C4-2B (cell line): Measurements from ENCODE around the gene NEU1.

Source experiments
- H3K27ac ChIP-seq: fragments of 450-650 bp; 2 replicates; pipeline ENCODE4 v1.5.1; 2017
- ZFX ChIP-seq: fragments of 450-650 bp; IDR thresholded peaks from 2 replicates; pipeline ENCODE4 v1.6.1; 2017
- TF ChIP-seq, protein P1 (sequence below): fragments of 450-650 bp; conservative IDR thresholded peaks from 2 replicates; pipeline ENCODE4 v1.5.1; 2017; ENCODE audit warnings: mild to moderate bottlenecking

NEU1 gene

DNA sequence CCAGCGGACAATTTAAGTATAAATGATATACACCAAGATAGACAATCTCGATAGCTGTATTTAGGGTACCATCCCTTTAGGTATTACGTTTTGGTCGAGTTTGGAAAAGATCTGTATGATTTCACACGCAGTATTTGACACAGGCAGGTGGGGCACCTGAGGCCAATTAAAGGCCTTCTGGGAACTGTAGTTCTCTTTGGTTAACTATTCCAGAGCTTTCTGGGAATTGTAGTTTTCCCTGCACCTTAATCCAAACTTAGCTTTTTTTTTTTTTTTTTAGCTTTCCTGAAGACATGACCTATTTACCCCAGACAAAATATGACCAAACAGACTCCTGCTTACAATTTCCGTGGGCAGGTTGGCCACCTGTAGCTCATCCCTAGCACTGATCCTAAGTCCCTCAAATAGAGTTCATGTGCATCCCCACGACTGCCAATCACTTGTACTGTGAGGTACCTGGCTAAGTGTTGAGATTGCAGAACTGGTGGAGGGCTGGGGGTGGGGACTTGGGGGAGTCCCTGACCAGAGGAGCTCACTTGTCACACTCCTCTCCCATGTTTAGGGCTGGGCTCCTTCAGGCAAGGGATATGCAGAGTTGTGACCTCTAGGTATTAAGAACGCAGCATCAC, 35.9 kb upstream of the NEU1 start:
- TF ChIP-seq, protein P1, sequence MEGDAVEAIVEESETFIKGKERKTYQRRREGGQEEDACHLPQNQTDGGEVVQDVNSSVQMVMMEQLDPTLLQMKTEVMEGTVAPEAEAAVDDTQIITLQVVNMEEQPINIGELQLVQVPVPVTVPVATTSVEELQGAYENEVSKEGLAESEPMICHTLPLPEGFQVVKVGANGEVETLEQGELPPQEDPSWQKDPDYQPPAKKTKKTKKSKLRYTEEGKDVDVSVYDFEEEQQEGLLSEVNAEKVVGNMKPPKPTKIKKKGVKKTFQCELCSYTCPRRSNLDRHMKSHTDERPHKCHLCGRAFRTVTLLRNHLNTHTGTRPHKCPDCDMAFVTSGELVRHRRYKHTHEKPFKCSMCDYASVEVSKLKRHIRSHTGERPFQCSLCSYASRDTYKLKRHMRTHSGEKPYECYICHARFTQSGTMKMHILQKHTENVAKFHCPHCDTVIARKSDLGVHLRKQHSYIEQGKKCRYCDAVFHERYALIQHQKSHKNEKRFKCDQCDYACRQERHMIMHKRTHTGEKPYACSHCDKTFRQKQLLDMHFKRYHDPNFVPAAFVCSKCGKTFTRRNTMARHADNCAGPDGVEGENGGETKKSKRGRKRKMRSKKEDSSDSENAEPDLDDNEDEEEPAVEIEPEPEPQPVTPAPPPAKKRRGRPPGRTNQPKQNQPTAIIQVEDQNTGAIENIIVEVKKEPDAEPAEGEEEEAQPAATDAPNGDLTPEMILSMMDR: no peak; the same call in none of the 2 replicates
- TF ChIP-seq ZFX: no peak
- H3K27ac ChIP-seq: peak overlapping the region; percentile 90

DNA sequence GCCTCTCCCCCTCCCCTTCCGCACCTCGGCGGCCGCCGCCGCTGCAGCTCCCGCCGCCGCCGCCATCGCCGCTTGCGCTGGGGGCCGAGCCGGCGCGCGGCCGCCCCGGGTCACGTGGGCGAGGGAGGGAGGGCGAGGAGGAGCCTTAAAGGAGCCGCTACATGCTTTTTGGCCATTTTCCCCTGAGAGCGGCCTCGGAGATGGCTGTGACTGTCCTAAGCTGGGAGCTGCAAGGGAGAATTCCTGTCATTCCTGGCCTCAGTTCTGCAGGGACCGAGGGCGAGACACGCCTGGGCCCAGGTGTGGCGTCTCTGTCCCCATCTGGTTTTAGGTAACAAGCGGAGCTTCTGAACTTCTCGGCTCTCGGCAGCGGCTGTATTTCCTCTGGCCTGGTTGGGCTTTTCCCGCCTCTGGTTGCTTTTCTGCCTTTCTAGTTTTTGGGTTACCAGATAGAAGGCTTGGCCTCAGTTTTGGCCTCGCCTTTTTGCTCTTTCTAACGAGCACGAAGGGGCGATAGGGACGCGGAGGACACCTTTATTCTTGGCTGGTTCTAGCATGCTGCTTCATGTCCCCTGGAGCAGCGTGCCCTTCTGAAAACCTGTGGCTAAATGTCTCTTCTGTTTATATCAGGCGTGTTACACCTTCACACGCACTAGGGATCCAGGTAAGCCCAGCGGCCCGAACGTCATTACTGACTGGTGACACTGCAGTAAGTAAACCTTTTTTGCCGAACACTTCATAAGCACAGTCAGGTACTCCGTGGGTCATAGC, 35.2 kb upstream of the NEU1 start, which contains the start of gene EHMT2:
TSS of gene EHMT2 (minus strand) at position 87 of the 771 bp plus-strand sequence. CDS start at position 66, 21 bp downstream.
- TF ChIP-seq, protein P1: 0 out of 2 replicates have a peak, but pooled peaks have one; percentile 20
- TF ChIP-seq ZFX: peak; percentile 56
- peak within 1 kb of the TSS; percentile 90 for H3K27ac ChIP-seq

DNA sequence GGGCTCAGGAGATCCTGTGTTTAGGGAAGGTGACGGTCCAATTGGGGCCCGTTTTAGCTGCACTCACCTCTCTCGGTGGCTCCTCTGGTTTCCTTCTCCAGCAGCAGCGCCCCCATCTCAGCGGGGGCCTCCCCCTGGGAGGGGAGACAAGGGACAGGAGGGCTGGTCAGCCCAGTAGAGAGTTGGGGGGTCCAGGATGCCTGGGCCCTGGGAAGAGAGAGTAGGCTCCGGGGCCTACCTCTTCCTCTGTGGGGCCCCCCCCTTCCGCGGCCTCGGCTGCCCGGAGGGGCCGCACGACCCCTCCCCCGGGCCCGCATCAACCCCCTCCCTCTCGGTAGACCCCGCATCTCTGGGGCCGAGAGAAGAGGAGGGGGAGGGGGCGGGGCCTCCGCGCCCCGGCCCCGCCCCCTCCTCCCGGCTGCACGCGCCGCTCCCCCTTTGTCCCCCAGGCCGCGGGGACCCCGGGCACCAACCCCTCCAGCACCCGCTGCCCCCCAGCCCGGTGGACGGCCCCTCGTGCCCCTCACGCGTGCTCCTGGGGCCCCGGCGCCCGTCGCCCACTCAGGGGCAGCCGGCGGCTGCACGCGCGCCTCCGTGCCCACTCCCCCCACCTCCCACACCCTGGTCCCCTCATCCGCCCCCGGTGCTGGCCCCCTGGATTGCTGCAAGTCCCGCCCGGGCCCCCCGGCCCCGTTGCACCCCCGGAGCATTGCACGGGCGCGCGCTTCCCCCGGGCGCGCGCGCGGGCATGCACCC, 34.4 kb upstream of the NEU1 start:
- TF ChIP-seq ZFX: no peak; the same call in 1 of the 2 replicates
- TF ChIP-seq, protein P1: no peak
- H3K27ac ChIP-seq: peak overlapping the region; percentile 90

DNA sequence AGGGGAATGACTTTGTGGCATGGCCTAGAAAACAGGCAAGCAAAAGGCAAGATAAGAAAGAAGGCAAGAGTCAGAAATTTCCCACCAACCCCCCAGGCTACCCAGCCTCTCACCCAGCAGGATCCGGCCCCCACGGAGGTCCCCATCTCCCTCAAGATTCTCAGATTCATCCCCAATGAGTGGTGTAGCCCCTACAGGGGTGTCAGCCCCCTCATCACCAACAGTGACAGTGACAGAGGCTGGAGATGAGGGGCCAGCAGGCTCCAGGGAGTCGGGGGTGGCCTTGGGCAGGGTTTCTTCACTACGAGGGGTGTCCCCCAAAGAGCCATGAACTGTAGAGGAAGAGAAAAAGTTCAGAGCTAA, 33.9 kb upstream of the NEU1 start:
- TF ChIP-seq, protein P1: no peak
- TF ChIP-seq ZFX: no peak
- peak overlapping the region; percentile 90 for H3K27ac ChIP-seq

DNA sequence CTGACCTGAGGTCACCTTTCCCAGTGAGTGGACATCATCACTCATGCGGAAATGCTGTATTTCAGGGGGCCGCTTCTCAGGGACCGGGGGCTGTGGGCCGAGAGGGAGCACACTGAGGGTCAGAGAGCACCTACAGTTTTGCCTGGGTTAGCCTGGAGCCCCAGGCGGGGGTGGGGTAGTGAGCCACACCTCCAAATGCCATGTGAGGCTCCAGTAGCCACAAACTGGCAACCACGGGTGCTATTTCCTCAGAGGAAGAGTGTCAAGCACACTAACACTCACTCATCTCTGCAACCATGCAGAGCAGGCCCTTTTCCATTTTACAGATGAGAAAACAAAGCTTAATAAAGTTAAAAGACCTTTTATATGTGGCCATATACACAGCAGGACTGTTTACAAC, 30.2 kb upstream of the NEU1 start:
- H3K27ac ChIP-seq: no peak overlapping the region
- no peak for TF ChIP-seq ZFX
- TF ChIP-seq, protein P1: no peak

DNA sequence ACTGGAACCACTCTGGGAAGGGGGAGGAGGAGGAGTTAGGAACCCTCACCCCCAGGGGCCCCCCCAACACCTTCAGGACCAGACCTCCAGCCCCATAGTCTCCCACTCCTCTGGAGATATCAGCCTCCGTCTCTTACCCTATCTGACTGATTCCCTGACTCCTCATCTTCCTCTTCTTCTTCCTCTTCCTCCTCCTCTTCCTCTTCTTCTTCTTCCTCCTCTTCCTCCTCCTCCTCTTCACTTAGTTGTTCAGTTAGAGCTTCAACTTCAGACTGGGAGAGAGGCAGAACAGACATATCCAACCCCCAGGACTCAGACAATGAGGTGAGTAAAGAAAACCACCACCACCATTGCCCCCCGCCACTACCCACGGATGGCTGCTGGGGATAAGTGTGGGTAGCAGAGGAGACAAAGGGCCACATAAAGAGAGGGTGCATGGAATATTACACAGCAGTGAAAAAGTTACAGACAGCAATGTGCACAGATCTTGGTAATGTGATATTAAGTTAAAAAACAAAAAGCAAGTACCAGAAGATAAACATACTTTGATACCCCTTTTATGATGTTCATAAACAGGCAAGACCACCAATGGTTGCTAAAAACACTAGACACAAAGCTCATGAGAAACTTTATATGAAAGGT, 26.8 kb upstream of the NEU1 start:
- no peak overlapping the region for H3K27ac ChIP-seq
- TF ChIP-seq, protein P1: no peak
- no peak for TF ChIP-seq ZFX
